DOHH2 (cell line): ENCODE results near the gene MRGPRD.

Experiments
- H3F3A ChIP-seq: fragments of 200-600 bp; sonication (generic), shearing (Covaris generic); 2 replicates; pipeline ENCODE4 v1.6.0; 2016; ENCODE audit warnings: antibody characterized with exemption, mild to moderate bottlenecking; ENCODE audit not compliant: control insufficient read depth, insufficient read depth
- H3K27ac ChIP-seq: fragments of 200-600 bp; sonication (generic); 2 replicates; pipeline ENCODE4 v1.5.1; 2014; ENCODE audit warnings: low read depth, mild to moderate bottlenecking, low read length, moderate library complexity
- H3K27me3 ChIP-seq: fragments of 200-600 bp; sonication (generic); 2 replicates; pipeline ENCODE4 v1.6.1; 2014; ENCODE audit warnings: mild to moderate bottlenecking, low read length, mixed read lengths; ENCODE audit not compliant: control insufficient read depth
- H3K36me3 ChIP-seq: fragments of 200-600 bp; sonication (generic); 2 replicates; pipeline ENCODE4 v1.6.1; 2014; ENCODE audit warnings: mild to moderate bottlenecking, low read length, moderate library complexity, mixed read lengths; ENCODE audit not compliant: control insufficient read depth
- H3K4me1 ChIP-seq: fragments of 200-600 bp; sonication (generic); 2 replicates; pipeline ENCODE4 v1.6.1; 2014; ENCODE audit warnings: mild to moderate bottlenecking, low read length, mixed read lengths; ENCODE audit not compliant: control insufficient read depth
- H3K4me2 ChIP-seq: fragments of 200-600 bp; sonication (generic); 2 replicates; pipeline ENCODE4 v1.6.0; 2014; ENCODE audit warnings: mild to moderate bottlenecking, low read length, moderate library complexity
- H3K4me3 ChIP-seq: fragments of 200-600 bp; sonication (generic); 2 replicates; pipeline ENCODE4 v1.5.1; 2014; ENCODE audit warnings: mild to moderate bottlenecking, low read length, mixed read lengths
- H3K79me2 ChIP-seq: fragments of 200-600 bp; sonication (generic); 2 replicates; pipeline ENCODE4 v1.6.1; 2014; ENCODE audit warnings: mild to moderate bottlenecking, low read length, mixed read lengths; ENCODE audit not compliant: control insufficient read depth
- H3K9me2 ChIP-seq: fragments of 200-600 bp; sonication (generic); replicated peaks from 2 replicates; pipeline ENCODE4 v1.6.1; 2014; ENCODE audit warnings: mild to moderate bottlenecking, low read length, mixed read lengths; ENCODE audit not compliant: control insufficient read depth
- H3K9me3 ChIP-seq: fragments of 200-600 bp; sonication (generic); 2 replicates; pipeline ENCODE4 v1.6.1; 2014; ENCODE audit warnings: antibody characterized with exemption, low read length, mixed read lengths; ENCODE audit not compliant: control insufficient read depth, insufficient read depth
- H4K20me1 ChIP-seq: fragments of 200-600 bp; sonication (generic); 2 replicates; pipeline ENCODE4 v1.6.0; 2014; ENCODE audit warnings: low read depth, mild to moderate bottlenecking, antibody characterized with exemption, low read length, moderate library complexity; ENCODE audit not compliant: control insufficient read depth, insufficient read depth
- CTCF ChIP-seq: fragments of 200-600 bp; sonication (generic); IDR thresholded peaks from one replicate; pipeline ENCODE4 v1.5.1; 2014; ENCODE audit warnings: antibody characterized with exemption, mild to moderate bottlenecking, low read depth, low read length; ENCODE audit not compliant: poor library complexity, severe bottlenecking
- EZH2phosphoT487 ChIP-seq: fragments of 200-600 bp; sonication (generic); IDR thresholded peaks from 2 replicates; pipeline ENCODE4 v1.6.1; 2017; ENCODE audit warnings: borderline replicate concordance, mild to moderate bottlenecking, antibody characterized with exemption, low read length, moderate library complexity, mixed read lengths

Gene MRGPRD

GRCh38 chr11:68939583-68940555, 40.9 kb downstream of the MRGPRD start:
- H3K79me2 ChIP-seq: no peaks in the 10 kb centered on the region
- H3K4me3 ChIP-seq: no peak overlapping the region
- H3K4me2 ChIP-seq: no peak overlapping the region
- peaks cover 20% of the 10 kb centered on the region for H3K36me3 ChIP-seq
- no peaks in the 10 kb centered on the region for H3K27me3 ChIP-seq
- H3F3A ChIP-seq: no peaks in the 10 kb centered on the region
- H3K9me3 ChIP-seq: no peaks in the 10 kb centered on the region
- H3K9me2 ChIP-seq: no peaks in the 10 kb centered on the region
- H3K27ac ChIP-seq: no peak overlapping the region
- no peaks in the 10 kb centered on the region for H4K20me1 ChIP-seq
- TF ChIP-seq EZH2phosphoT487 (no peak), CTCF (no peak)
- H3K4me1 ChIP-seq: no peaks in the 10 kb centered on the region

- Histone ChIP-seq H3F3A (no peaks in the 10 kb centered on the region), H3K9me3 (no peaks in the 10 kb centered on the region), H3K9me2 (no peaks in the 10 kb centered on the region), H3K79me2 (no peaks in the 10 kb centered on the region), H3K36me3 (peaks cover 26% of the 10 kb centered on the region), H4K20me1 (no peaks in the 10 kb centered on the region), H3K27me3 (no peaks in the 10 kb centered on the region), H3K27ac (no peak overlapping the region), H3K4me1 (no peaks in the 10 kb centered on the region), H3K4me3 (no peak overlapping the region), H3K4me2 (no peak overlapping the region)
- TF ChIP-seq CTCF (no peak), EZH2phosphoT487 (no peak)
Observed at GRCh38 chr11:68938816-68939582, 41.8 kb downstream of the MRGPRD start.

- Histone ChIP-seq H3K4me1 (no peaks in the 10 kb centered on the region), H3F3A (no peaks in the 10 kb centered on the region), H4K20me1 (no peaks in the 10 kb centered on the region), H3K27ac (no peak overlapping the region), H3K4me2 (no peak overlapping the region), H3K9me2 (no peaks in the 10 kb centered on the region), H3K9me3 (no peaks in the 10 kb centered on the region), H3K79me2 (no peaks in the 10 kb centered on the region), H3K27me3 (no peaks in the 10 kb centered on the region), H3K36me3 (peaks cover 27% of the 10 kb centered on the region), H3K4me3 (no peak overlapping the region)
- no peak for TF ChIP-seq CTCF
Observed at GRCh38 chr11:68938088-68938487, 42.7 kb downstream of the MRGPRD start.
